ENCODE measurements around the gene HES6.

HES6 gene

GRCh38 chr2:238239863-238240756 is at the start of gene HES6:
TSS of gene HES6 (minus strand) at chr2:238240038. CDS start at chr2:238239905, 133 bp downstream.
- H3K9me3 Mint-ChIP-seq = no peaks in the 10 kb centered on the region
- H3K27me3 Mint-ChIP-seq = peaks cover 6% of the 10 kb centered on the region
- peaks cover 1% of the 10 kb centered on the region for H3K36me3 Mint-ChIP-seq
- peaks cover 5% of the 10 kb centered on the region for H3K4me1 Mint-ChIP-seq
- H3K4me3 Mint-ChIP-seq = peak within 1 kb of the TSS; percentile 93
- H3K27ac Mint-ChIP-seq = peak within 1 kb of the TSS; percentile 84

GRCh38 chr2:238289574-238289973 is 49.7 kb upstream of the HES6 start:
- H3K27ac Mint-ChIP-seq = peak overlapping the region; percentile 97

GRCh38 chr2:238288650-238289573 is 49.1 kb upstream of the HES6 start:
- peak overlapping the region; percentile 95 for H3K4me3 Mint-ChIP-seq
- H3K36me3 Mint-ChIP-seq = no peaks in the 10 kb centered on the region
- no peaks in the 10 kb centered on the region for H3K9me3 Mint-ChIP-seq
- peak overlapping the region; percentile 97 for H3K27ac Mint-ChIP-seq
- no peaks in the 10 kb centered on the region for H3K27me3 Mint-ChIP-seq
- peaks cover 52% of the 10 kb centered on the region for H3K4me1 Mint-ChIP-seq

More at GRCh38 chr2:238289574-238289973, 49.7 kb upstream of the HES6 start:
- no peaks in the 10 kb centered on the region for H3K9me3 Mint-ChIP-seq
- peak overlapping the region; percentile 95 for H3K4me3 Mint-ChIP-seq
- no peaks in the 10 kb centered on the region for H3K27me3 Mint-ChIP-seq
- H3K36me3 Mint-ChIP-seq = no peaks in the 10 kb centered on the region
- peaks cover 46% of the 10 kb centered on the region for H3K4me1 Mint-ChIP-seq

- Mint-ChIP-seq H3K4me1 (peaks cover 62% of the 10 kb centered on the region), H3K36me3 (no peaks in the 10 kb centered on the region), H3K27me3 (no peaks in the 10 kb centered on the region), H3K9me3 (no peaks in the 10 kb centered on the region), H3K4me3 (peak within 1 kb of the TSS; percentile 95), H3K27ac (peak within 1 kb of the TSS; percentile 97)
Observed at GRCh38 chr2:238287737-238288649, 48.2 kb upstream of the HES6 start, which contains the start of gene PER2. TSS of gene PER2 (minus strand) at chr2:238288610. CDS start at chr2:238277936, 10,674 bp downstream.

GRCh38 chr2:238286987-238287736 is 47.3 kb upstream of the HES6 start:
- Mint-ChIP-seq H3K36me3 (no peaks in the 10 kb centered on the region), H3K9me3 (no peaks in the 10 kb centered on the region), H3K4me3 (peak overlapping the region; percentile 86), H3K4me1 (peaks cover 67% of the 10 kb centered on the region), H3K27me3 (no peaks in the 10 kb centered on the region), H3K27ac (peak overlapping the region; percentile 68)

- peaks cover 70% of the 10 kb centered on the region for H3K4me1 Mint-ChIP-seq
- H3K9me3 Mint-ChIP-seq = no peaks in the 10 kb centered on the region
- peak overlapping the region; percentile 86 for H3K4me3 Mint-ChIP-seq
- no peaks in the 10 kb centered on the region for H3K36me3 Mint-ChIP-seq
- no peaks in the 10 kb centered on the region for H3K27me3 Mint-ChIP-seq
- no peak overlapping the region for H3K27ac Mint-ChIP-seq
Observed at GRCh38 chr2:238286551-238286950, 46.7 kb upstream of the HES6 start.

GRCh38 chr2:238286095-238286494 is 46.3 kb upstream of the HES6 start:
- Mint-ChIP-seq H3K27me3 (no peaks in the 10 kb centered on the region), H3K4me3 (peak overlapping the region; percentile 86), H3K36me3 (no peaks in the 10 kb centered on the region), H3K27ac (no peak overlapping the region), H3K4me1 (peaks cover 74% of the 10 kb centered on the region), H3K9me3 (no peaks in the 10 kb centered on the region)

- no peaks in the 10 kb centered on the region for H3K9me3 Mint-ChIP-seq
- no peak overlapping the region for H3K4me3 Mint-ChIP-seq
- no peaks in the 10 kb centered on the region for H3K27me3 Mint-ChIP-seq
- no peaks in the 10 kb centered on the region for H3K36me3 Mint-ChIP-seq
- no peak overlapping the region for H3K27ac Mint-ChIP-seq
- H3K4me1 Mint-ChIP-seq = peaks cover 74% of the 10 kb centered on the region
Observed at GRCh38 chr2:238285653-238286082, 45.8 kb upstream of the HES6 start.

- Mint-ChIP-seq H3K9me3 (no peaks in the 10 kb centered on the region), H3K4me3 (no peak overlapping the region), H3K4me1 (peaks cover 72% of the 10 kb centered on the region), H3K27ac (no peak overlapping the region), H3K36me3 (no peaks in the 10 kb centered on the region), H3K27me3 (no peaks in the 10 kb centered on the region)
Observed at GRCh38 chr2:238284802-238285515, 45.1 kb upstream of the HES6 start.

- peaks cover 69% of the 10 kb centered on the region for H3K4me1 Mint-ChIP-seq
- H3K27ac Mint-ChIP-seq = peak overlapping the region; percentile 53
- peaks cover 4% of the 10 kb centered on the region for H3K36me3 Mint-ChIP-seq
- H3K9me3 Mint-ChIP-seq = no peaks in the 10 kb centered on the region
- no peak overlapping the region for H3K4me3 Mint-ChIP-seq
- no peaks in the 10 kb centered on the region for H3K27me3 Mint-ChIP-seq
Observed at GRCh38 chr2:238282861-238283738, 43.3 kb upstream of the HES6 start.

- no peaks in the 10 kb centered on the region for H3K9me3 Mint-ChIP-seq
- H3K36me3 Mint-ChIP-seq = peaks cover 4% of the 10 kb centered on the region
- H3K27ac Mint-ChIP-seq = no peak overlapping the region
- no peaks in the 10 kb centered on the region for H3K27me3 Mint-ChIP-seq
- H3K4me3 Mint-ChIP-seq = no peak overlapping the region
- peaks cover 62% of the 10 kb centered on the region for H3K4me1 Mint-ChIP-seq
Observed at GRCh38 chr2:238281826-238282480, 42.1 kb upstream of the HES6 start.

- no peaks in the 10 kb centered on the region for H3K9me3 Mint-ChIP-seq
- H3K27me3 Mint-ChIP-seq = no peaks in the 10 kb centered on the region
- no peak overlapping the region for H3K27ac Mint-ChIP-seq
Observed at GRCh38 chr2:238280083-238280825, 40.4 kb upstream of the HES6 start.

More at GRCh38 chr2:238280083-238280825, 40.4 kb upstream of the HES6 start:
- Mint-ChIP-seq H3K36me3 (peaks cover 8% of the 10 kb centered on the region), H3K4me1 (peaks cover 46% of the 10 kb centered on the region), H3K4me3 (no peak overlapping the region)

Measured in activated naive CD4-positive, alpha-beta T cell treated with anti-CD3 and anti-CD28 coated beads, Interleukin-2, amount 50 U/mL, for 24 hours (primary cell).